ENCODE measurements around the gene MAFB. TPM values are rescaled to one million over a fixed set of nuclear protein-coding genes. Genes with fewer than 3 reads are reported as not detected.

The MAFB gene
- total RNA-seq, 1 donor from 2014 or later: 6.1 TPM

- Mint-ChIP-seq H3K27me3 (peaks cover 15% of the 10 kb centered on the region), H3K4me1 (ENCODE audit: low read depth) (peaks cover 11% of the 10 kb centered on the region), H3K4me3 (ENCODE audit: low read depth) (no peak overlapping the region), H3K9me3 (ENCODE audit: low read depth) (no peaks in the 10 kb centered on the region), H3K36me3 (ENCODE audit: insufficient read depth) (no peaks in the 10 kb centered on the region), H3K27ac (no peak overlapping the region)
- DNase-seq (ENCODE audit: low spot score, unreplicated experiment): no peak
- TF ChIP-seq CTCF (IDR thresholded peaks at IDR 0.05; ENCODE audit: unreplicated experiment): no peak
Measured at GRCh38 chr20:40643891-40644290, 45.1 kb downstream of the MAFB start.

GRCh38 chr20:40641809-40642208, 47.2 kb downstream of the MAFB start:
- no peak overlapping the region for H3K4me3 Mint-ChIP-seq (ENCODE audit: low read depth)

GRCh38 chr20:40641202-40641601, 47.8 kb downstream of the MAFB start:
- DNase-seq (ENCODE audit: low spot score, unreplicated experiment): no peak
- Mint-ChIP-seq H3K27me3 (peaks cover 13% of the 10 kb centered on the region), H3K4me1 (ENCODE audit: low read depth) (peaks cover 11% of the 10 kb centered on the region), H3K9me3 (ENCODE audit: low read depth) (no peaks in the 10 kb centered on the region), H3K36me3 (ENCODE audit: insufficient read depth) (no peaks in the 10 kb centered on the region), H3K27ac (no peak overlapping the region), H3K4me3 (ENCODE audit: low read depth) (no peak overlapping the region)
- TF ChIP-seq CTCF (IDR thresholded peaks at IDR 0.05; ENCODE audit: unreplicated experiment): no peak

More at GRCh38 chr20:40641809-40642208, 47.2 kb downstream of the MAFB start:
- Mint-ChIP-seq H3K9me3 (ENCODE audit: low read depth) (no peaks in the 10 kb centered on the region), H3K4me1 (ENCODE audit: low read depth) (peaks cover 11% of the 10 kb centered on the region), H3K27ac (no peak overlapping the region), H3K27me3 (peaks cover 13% of the 10 kb centered on the region), H3K36me3 (ENCODE audit: insufficient read depth) (no peaks in the 10 kb centered on the region)
- DNase-seq (ENCODE audit: low spot score, unreplicated experiment): no peak
- no peak for TF ChIP-seq CTCF (IDR thresholded peaks at IDR 0.05; ENCODE audit: unreplicated experiment)

- no peak overlapping the region for H3K4me3 Mint-ChIP-seq (ENCODE audit: low read depth)
- H3K27ac Mint-ChIP-seq: no peak overlapping the region
- peaks cover 11% of the 10 kb centered on the region for H3K4me1 Mint-ChIP-seq (ENCODE audit: low read depth)
- H3K27me3 Mint-ChIP-seq: peaks cover 13% of the 10 kb centered on the region
- DNase-seq (ENCODE audit: low spot score, unreplicated experiment): no peak
- H3K36me3 Mint-ChIP-seq (ENCODE audit: insufficient read depth): no peaks in the 10 kb centered on the region
- no peaks in the 10 kb centered on the region for H3K9me3 Mint-ChIP-seq (ENCODE audit: low read depth)
- TF ChIP-seq CTCF (IDR thresholded peaks at IDR 0.05; ENCODE audit: unreplicated experiment): no peak
Measured at GRCh38 chr20:40640667-40641066, 48.4 kb downstream of the MAFB start.

- DNase-seq (ENCODE audit: low spot score, unreplicated experiment): no peak
- Mint-ChIP-seq H3K4me1 (ENCODE audit: low read depth) (peaks cover 13% of the 10 kb centered on the region), H3K36me3 (ENCODE audit: insufficient read depth) (no peaks in the 10 kb centered on the region), H3K4me3 (ENCODE audit: low read depth) (no peak overlapping the region), H3K27ac (no peak overlapping the region), H3K9me3 (ENCODE audit: low read depth) (no peaks in the 10 kb centered on the region), H3K27me3 (peaks cover 10% of the 10 kb centered on the region)
- no peak for TF ChIP-seq CTCF (IDR thresholded peaks at IDR 0.05; ENCODE audit: unreplicated experiment)
Measured at GRCh38 chr20:40639676-40640355, 49.2 kb downstream of the MAFB start.

Data from progenitor cell of endocrine pancreas (in vitro differentiated cells).